Parathyroid adenoma (tissue), 2 donors: ENCODE results near the gene ASIC4.
A peak's percentile ranks its signal among the peaks of the same experiment; 100 is the strongest.

Source experiments
- H2AFZ ChIP-seq: fragments of 300-600 bp; sonication (generic); one replicate; pipeline ENCODE4 v1.7.0; 2017; ENCODE audit warnings: antibody characterized with exemption, mild to moderate bottlenecking
- H3K27ac ChIP-seq: fragments of 300-600 bp; sonication (generic); one replicate; pipeline ENCODE4 v1.7.0; 2017
- H3K27me3 ChIP-seq: fragments of 300-600 bp; sonication (generic); one replicate; pipeline ENCODE4 v1.7.0; 2017; ENCODE audit warnings: low read length; ENCODE audit not compliant: control insufficient read depth, insufficient read depth
- H3K36me3 ChIP-seq: fragments of 300-600 bp; sonication (generic); one replicate; pipeline ENCODE4 v1.7.0; 2017; ENCODE audit warnings: low read length; ENCODE audit not compliant: control insufficient read depth, insufficient read depth
- H3K4me1 ChIP-seq: fragments of 300-600 bp; sonication (generic); one replicate; pipeline ENCODE4 v1.7.0; 2017; ENCODE audit warnings: control low read depth
- H3K4me2 ChIP-seq: fragments of 300-600 bp; sonication (generic); one replicate; pipeline ENCODE4 v1.7.0; 2017; ENCODE audit warnings: low read length
- H3K4me3 ChIP-seq: fragments of 300-600 bp; sonication (generic); one replicate; pipeline ENCODE4 v1.7.0; 2017; ENCODE audit warnings: low read depth, low read length
- H3K79me2 ChIP-seq: fragments of 300-600 bp; sonication (generic); one replicate; pipeline ENCODE4 v1.7.0; 2017; ENCODE audit warnings: control low read depth
- H3K9ac ChIP-seq: fragments of 300-600 bp; sonication (generic); one replicate; pipeline ENCODE4 v1.7.0; 2017; ENCODE audit warnings: mild to moderate bottlenecking
- H3K9me3 ChIP-seq: fragments of 300-600 bp; sonication (generic); one replicate; pipeline ENCODE4 v1.7.0; 2017; ENCODE audit warnings: low read length; ENCODE audit not compliant: control insufficient read depth
- TF ChIP-seq, protein P1 (sequence below): fragments of 300-600 bp; sonication (generic); IDR thresholded peaks from one replicate; pipeline ENCODE4 v1.7.0; 2017; ENCODE audit warnings: antibody characterized with exemption, mild to moderate bottlenecking
- donor health status: primary hyperparathyroidism.

ASIC4 gene

GRCh38 chr2:219492575-219492974 is 21.7 kb upstream of the ASIC4 start:
- TF ChIP-seq, protein P1, sequence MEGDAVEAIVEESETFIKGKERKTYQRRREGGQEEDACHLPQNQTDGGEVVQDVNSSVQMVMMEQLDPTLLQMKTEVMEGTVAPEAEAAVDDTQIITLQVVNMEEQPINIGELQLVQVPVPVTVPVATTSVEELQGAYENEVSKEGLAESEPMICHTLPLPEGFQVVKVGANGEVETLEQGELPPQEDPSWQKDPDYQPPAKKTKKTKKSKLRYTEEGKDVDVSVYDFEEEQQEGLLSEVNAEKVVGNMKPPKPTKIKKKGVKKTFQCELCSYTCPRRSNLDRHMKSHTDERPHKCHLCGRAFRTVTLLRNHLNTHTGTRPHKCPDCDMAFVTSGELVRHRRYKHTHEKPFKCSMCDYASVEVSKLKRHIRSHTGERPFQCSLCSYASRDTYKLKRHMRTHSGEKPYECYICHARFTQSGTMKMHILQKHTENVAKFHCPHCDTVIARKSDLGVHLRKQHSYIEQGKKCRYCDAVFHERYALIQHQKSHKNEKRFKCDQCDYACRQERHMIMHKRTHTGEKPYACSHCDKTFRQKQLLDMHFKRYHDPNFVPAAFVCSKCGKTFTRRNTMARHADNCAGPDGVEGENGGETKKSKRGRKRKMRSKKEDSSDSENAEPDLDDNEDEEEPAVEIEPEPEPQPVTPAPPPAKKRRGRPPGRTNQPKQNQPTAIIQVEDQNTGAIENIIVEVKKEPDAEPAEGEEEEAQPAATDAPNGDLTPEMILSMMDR, result no peak
- no peaks in the 10 kb centered on the region for H3K9me3 ChIP-seq
- H3K79me2 ChIP-seq, result no peaks in the 10 kb centered on the region
- no peaks in the 10 kb centered on the region for H3K36me3 ChIP-seq
- no peak overlapping the region for H3K9ac ChIP-seq
- peaks cover 1% of the 10 kb centered on the region for H3K4me1 ChIP-seq
- no peak overlapping the region for H3K27ac ChIP-seq
- H3K27me3 ChIP-seq, result no peaks in the 10 kb centered on the region
- H3K4me2 ChIP-seq, result no peak overlapping the region
- H2AFZ ChIP-seq, result no peak overlapping the region
- no peak overlapping the region for H3K4me3 ChIP-seq

- no peak overlapping the region for H3K27ac ChIP-seq
- H3K27me3 ChIP-seq, result no peaks in the 10 kb centered on the region
- TF ChIP-seq, protein P1, result no peak
- H3K9me3 ChIP-seq, result no peaks in the 10 kb centered on the region
- H3K79me2 ChIP-seq, result no peaks in the 10 kb centered on the region
- no peak overlapping the region for H3K4me3 ChIP-seq
- H3K9ac ChIP-seq, result no peak overlapping the region
- no peaks in the 10 kb centered on the region for H3K36me3 ChIP-seq
- no peak overlapping the region for H3K4me2 ChIP-seq
- H2AFZ ChIP-seq, result no peak overlapping the region
- H3K4me1 ChIP-seq, result peaks cover 3% of the 10 kb centered on the region
Measured at GRCh38 chr2:219493086-219493485, 21.2 kb upstream of the ASIC4 start.

GRCh38 chr2:219494952-219495530 is 19.2 kb upstream of the ASIC4 start:
- no peak overlapping the region for H3K4me3 ChIP-seq
- H3K4me2 ChIP-seq, result no peak overlapping the region
- TF ChIP-seq, protein P1, result no peak
- no peaks in the 10 kb centered on the region for H3K27me3 ChIP-seq
- no peaks in the 10 kb centered on the region for H3K79me2 ChIP-seq
- H3K4me1 ChIP-seq, result peaks cover 7% of the 10 kb centered on the region
- H3K36me3 ChIP-seq, result no peaks in the 10 kb centered on the region
- H3K9me3 ChIP-seq, result no peaks in the 10 kb centered on the region
- H3K27ac ChIP-seq, result no peak overlapping the region
- no peak overlapping the region for H3K9ac ChIP-seq
- H2AFZ ChIP-seq, result peak overlapping the region; percentile 22

DNA sequence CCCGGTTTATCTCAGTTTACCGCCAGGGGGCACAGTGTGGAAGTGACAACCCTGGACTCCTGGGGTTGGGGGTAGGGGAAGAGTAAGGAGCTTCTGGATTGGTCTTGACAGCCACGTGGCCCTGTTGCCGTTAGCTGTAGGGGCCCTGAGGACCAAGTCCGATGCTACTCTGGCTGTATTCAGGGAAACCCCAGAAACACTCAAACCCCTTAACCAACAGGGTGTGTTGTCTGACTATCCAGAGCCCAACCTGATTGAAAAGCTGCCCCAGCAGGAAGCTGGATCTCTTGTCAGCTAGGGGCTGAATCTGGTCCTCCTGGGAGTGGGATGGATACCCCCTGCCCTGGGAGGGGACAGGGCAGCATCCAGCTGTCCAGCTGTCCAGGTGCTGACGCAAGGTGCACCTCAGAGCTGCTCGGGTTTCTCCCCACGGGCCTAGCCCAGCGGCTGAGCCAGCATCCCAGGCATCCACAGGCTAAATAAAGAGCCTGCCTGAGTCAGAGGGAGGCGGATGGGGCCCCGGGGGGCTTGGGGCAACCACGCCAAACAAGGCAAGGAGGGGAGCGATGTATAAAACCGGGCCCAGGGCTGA is 18.7 kb upstream of the ASIC4 start:
- H2AFZ ChIP-seq, result peak overlapping the region; percentile 22
- TF ChIP-seq, protein P1, result peak; percentile 59
- peaks cover 13% of the 10 kb centered on the region for H3K4me1 ChIP-seq
- H3K79me2 ChIP-seq, result no peaks in the 10 kb centered on the region
- no peaks in the 10 kb centered on the region for H3K9me3 ChIP-seq
- H3K36me3 ChIP-seq, result no peaks in the 10 kb centered on the region
- no peaks in the 10 kb centered on the region for H3K27me3 ChIP-seq
- no peak overlapping the region for H3K4me2 ChIP-seq
- H3K9ac ChIP-seq, result no peak overlapping the region
- H3K27ac ChIP-seq, result no peak overlapping the region
- H3K4me3 ChIP-seq, result no peak overlapping the region
